Nephron (organoid): ENCODE results near the gene CDH23.
A peak's percentile ranks its signal among the peaks of the same experiment; 100 is the strongest.

Experiments
- H3K27ac Mint-ChIP-seq, 3 experiments: 2 replicates each; pipeline ENCODE4 v1.8.0; 2020; ENCODE audit warnings: mixed read lengths in 3 of 3, mild to moderate bottlenecking in 2 of 3, moderate library complexity in 1 of 3
- H3K27me3 Mint-ChIP-seq: 2 replicates; pipeline ENCODE4 v1.8.0; 2021; ENCODE audit warnings: low read depth, mild to moderate bottlenecking, moderate library complexity, mixed read lengths
- H3K36me3 Mint-ChIP-seq: 2 replicates; pipeline ENCODE4 v1.8.0; 2020; ENCODE audit warnings: low read depth, mixed read lengths
- H3K4me1 Mint-ChIP-seq: 2 replicates; pipeline ENCODE4 v1.8.0; 2020; ENCODE audit warnings: mixed read lengths
- H3K4me3 Mint-ChIP-seq, 3 experiments: 2 replicates each; pipeline ENCODE4 v1.8.0; 2020; ENCODE audit warnings: mild to moderate bottlenecking in 3 of 3, mixed read lengths in 3 of 3, moderate library complexity in 2 of 3
- H3K9me3 Mint-ChIP-seq: 2 replicates; pipeline ENCODE4 v1.8.0; 2020; ENCODE audit warnings: mixed read lengths
- TF ChIP-seq, protein P1 (sequence below), 3 experiments: fragments of 200-600 bp; sonication (generic); IDR thresholded peaks; one replicate each; pipeline ENCODE4 v1.5.0; 2021; ENCODE audit warnings: antibody characterized with exemption in 3 of 3; ENCODE audit not compliant: unreplicated experiment in 3 of 3

CDH23 gene

DNA sequence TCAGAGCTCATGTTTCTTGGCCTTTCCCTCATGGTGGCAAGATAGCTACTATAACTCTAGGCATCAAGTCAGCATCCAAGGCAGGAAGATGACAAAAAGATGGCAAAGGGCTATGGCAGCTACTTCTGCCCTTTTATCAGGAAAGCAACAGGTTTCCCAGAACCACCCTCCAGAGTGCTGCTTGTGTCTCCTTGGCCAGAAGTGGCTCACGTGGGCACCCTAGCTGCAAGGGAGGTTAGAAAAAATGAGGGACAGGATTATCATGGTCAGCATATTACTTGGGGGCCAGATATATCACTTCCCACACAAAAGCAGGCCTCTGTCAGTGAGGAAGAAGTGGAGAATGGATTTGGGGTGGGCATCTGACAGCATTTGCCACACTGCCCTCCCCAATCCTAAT lies 347.1 kb downstream of the CDH23 start:
- Mint-ChIP-seq H3K27ac (no peak overlapping the region), H3K36me3 (no peaks in the 10 kb centered on the region), H3K9me3 (no peaks in the 10 kb centered on the region), H3K27me3 (peaks cover 4% of the 10 kb centered on the region), H3K4me1 (peaks cover 30% of the 10 kb centered on the region), H3K4me3 (no peak overlapping the region)
- TF ChIP-seq, protein P1, sequence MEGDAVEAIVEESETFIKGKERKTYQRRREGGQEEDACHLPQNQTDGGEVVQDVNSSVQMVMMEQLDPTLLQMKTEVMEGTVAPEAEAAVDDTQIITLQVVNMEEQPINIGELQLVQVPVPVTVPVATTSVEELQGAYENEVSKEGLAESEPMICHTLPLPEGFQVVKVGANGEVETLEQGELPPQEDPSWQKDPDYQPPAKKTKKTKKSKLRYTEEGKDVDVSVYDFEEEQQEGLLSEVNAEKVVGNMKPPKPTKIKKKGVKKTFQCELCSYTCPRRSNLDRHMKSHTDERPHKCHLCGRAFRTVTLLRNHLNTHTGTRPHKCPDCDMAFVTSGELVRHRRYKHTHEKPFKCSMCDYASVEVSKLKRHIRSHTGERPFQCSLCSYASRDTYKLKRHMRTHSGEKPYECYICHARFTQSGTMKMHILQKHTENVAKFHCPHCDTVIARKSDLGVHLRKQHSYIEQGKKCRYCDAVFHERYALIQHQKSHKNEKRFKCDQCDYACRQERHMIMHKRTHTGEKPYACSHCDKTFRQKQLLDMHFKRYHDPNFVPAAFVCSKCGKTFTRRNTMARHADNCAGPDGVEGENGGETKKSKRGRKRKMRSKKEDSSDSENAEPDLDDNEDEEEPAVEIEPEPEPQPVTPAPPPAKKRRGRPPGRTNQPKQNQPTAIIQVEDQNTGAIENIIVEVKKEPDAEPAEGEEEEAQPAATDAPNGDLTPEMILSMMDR (IDR thresholded peaks at IDR 0.05; ENCODE audit: unreplicated experiment in 3 of 3): no peak

DNA sequence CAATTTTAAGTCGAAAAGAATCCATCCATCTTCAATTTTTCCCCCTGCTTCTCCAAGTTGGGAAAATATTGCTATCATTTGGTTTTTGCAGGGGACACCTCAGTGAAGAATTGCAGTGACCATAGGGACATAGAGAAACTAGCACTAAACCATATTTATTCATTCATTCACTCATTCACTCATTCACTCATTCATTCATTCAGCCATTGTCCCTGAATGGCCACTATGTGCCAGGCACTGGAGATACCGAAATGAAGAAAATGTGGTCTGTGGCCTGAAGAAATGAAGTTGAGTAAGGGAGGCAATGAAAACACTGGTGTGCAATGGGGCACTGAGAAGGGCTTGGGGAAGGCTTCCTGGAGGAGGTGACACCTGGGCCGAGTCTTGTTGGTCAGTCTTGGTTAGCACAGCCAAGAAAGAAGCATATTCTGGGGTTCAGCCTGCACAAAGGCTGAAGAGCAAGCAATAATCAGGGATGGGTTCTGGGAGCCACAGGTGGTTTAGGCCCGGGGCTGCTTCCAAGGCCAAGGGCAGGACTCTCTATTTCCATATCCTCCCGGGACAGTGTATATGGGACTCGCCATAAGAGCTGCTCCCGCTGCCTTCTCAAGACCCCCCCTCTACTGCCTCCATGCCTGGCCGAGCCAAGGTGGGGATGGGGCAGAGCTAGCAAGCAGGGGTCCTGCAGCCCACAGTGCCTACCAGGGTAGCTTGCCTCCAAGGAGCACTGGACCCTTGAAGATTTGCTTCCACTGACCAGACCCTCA lies 348.4 kb downstream of the CDH23 start:
- no peak overlapping the region for H3K27ac Mint-ChIP-seq
- H3K4me3 Mint-ChIP-seq: no peak overlapping the region
- H3K4me1 Mint-ChIP-seq: peaks cover 39% of the 10 kb centered on the region
- H3K9me3 Mint-ChIP-seq: no peaks in the 10 kb centered on the region
- peaks cover 4% of the 10 kb centered on the region for H3K27me3 Mint-ChIP-seq
- TF ChIP-seq, protein P1 (IDR thresholded peaks at IDR 0.05; ENCODE audit: unreplicated experiment in 3 of 3): no peak
- no peaks in the 10 kb centered on the region for H3K36me3 Mint-ChIP-seq

DNA sequence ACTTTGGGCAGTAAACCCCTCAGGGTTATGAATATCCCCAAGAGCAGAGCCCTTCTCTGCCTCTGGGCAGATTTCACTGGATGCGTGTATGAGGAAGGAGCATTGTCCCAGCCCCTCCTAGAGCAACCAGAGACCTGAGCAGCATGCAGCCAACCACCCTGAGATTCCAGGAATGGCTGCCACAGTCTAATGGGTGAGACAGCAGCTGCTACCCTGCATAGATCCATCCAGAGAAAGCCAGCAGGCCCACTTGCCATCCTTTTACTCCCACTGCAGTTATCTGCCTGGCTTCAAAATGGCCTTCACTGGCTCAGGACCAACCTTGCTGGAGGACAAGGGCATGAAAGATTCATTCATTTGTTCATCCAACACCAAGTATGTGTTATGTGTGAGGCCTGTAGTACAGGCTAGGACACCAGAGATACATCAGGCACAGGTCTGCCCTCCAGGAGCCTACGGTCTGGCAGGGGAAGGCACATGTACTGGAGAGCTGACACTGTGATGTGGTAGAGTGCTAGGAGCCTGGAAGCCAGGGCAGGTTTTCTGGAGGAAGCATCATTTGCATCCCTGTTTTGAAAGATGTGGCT lies 349.0 kb downstream of the CDH23 start:
- TF ChIP-seq, protein P1 (IDR thresholded peaks at IDR 0.05; ENCODE audit: unreplicated experiment in 3 of 3): no peak

DNA sequence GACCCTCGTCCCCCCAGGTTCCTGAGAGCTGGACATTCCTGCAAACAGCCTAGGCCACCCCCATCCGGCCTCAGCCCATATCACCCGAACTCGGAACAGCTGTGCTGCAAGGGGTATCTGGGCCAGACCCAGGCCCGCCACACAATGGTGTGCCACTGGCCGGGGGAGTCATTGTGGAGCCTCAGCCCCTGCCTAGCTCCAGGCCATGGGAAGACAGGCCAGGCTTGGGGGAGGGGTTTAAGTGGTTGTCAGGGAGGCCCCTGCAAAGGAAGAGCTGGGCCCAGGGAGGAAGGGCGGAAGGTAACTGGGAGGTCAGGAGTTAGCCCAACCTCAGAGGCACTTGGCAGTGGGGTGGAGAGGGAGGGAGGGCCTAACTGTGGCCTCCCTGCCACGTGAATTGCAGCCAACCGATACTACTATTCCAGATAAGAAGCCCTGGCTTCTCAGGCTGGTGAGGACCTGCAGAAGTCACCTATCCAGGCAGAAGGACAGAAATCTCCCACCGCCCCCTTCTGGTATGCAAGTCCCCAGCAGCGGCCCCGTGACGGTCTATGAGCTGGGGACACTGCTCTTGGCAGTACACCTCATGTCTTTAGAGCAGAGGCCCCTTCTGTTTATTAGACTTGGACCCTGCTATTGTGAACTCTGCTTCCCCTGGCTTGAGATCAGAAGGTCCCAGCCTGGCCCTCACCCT lies 349.8 kb downstream of the CDH23 start:
- TF ChIP-seq, protein P1 (IDR thresholded peaks at IDR 0.05; ENCODE audit: unreplicated experiment in 3 of 3): no peak
- peaks cover 4% of the 10 kb centered on the region for H3K27me3 Mint-ChIP-seq
- peak overlapping the region in 2 of 3 experiments; percentile 36 to 66 for H3K27ac Mint-ChIP-seq
- H3K4me3 Mint-ChIP-seq: no peak overlapping the region
- H3K36me3 Mint-ChIP-seq: no peaks in the 10 kb centered on the region
- no peaks in the 10 kb centered on the region for H3K9me3 Mint-ChIP-seq
- peaks cover 45% of the 10 kb centered on the region for H3K4me1 Mint-ChIP-seq

More for the DNA sequence above, 349.0 kb downstream of the CDH23 start:
- peak overlapping the region in 1 of 3 experiments; percentile 36 for H3K27ac Mint-ChIP-seq
- H3K9me3 Mint-ChIP-seq: no peaks in the 10 kb centered on the region
- H3K4me3 Mint-ChIP-seq: peak overlapping the region in 1 of 3 experiments; percentile 13
- H3K27me3 Mint-ChIP-seq: peaks cover 4% of the 10 kb centered on the region
- peaks cover 45% of the 10 kb centered on the region for H3K4me1 Mint-ChIP-seq
- H3K36me3 Mint-ChIP-seq: no peaks in the 10 kb centered on the region

DNA sequence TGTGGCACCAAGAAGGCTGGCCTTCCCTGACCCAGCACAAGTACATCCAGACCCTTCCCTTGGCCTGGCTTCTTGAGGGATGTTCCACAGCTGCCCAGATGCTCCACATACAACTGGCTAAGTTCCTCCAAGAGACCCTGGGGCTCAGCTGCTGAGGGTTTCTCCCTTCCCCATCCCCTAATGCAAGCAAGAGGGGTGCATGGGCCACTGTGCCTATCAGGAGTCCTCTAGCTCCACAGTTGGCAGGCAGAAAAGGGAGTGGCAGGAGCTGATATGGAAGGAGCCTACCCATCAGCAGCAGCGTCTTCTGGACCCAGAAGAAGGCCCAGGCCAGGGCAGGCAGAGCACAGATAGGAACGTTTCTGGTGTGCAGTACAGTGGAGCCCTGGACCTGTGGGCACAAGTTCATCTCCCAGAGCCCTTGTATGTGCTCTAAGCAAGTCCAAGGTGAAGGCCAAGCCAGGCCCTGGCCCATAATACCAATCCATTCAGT lies 350.4 kb downstream of the CDH23 start:
- peak overlapping the region; percentile 36 to 66 (median 47) for H3K27ac Mint-ChIP-seq

More for the DNA sequence above, 350.4 kb downstream of the CDH23 start:
- no peaks in the 10 kb centered on the region for H3K9me3 Mint-ChIP-seq
- no peaks in the 10 kb centered on the region for H3K36me3 Mint-ChIP-seq
- TF ChIP-seq, protein P1 (IDR thresholded peaks at IDR 0.05; ENCODE audit: unreplicated experiment in 3 of 3): no peak
- H3K4me3 Mint-ChIP-seq: no peak overlapping the region
- peaks cover 4% of the 10 kb centered on the region for H3K27me3 Mint-ChIP-seq
- peaks cover 45% of the 10 kb centered on the region for H3K4me1 Mint-ChIP-seq
